HEK293 (cell line): ENCODE data around the gene EN2.
"Not testable (repeated sequence)": the region's sequence is repeated elsewhere in the genome, so short reads cannot be mapped to it uniquely, and the experiment has no call there.

Experiments
- GFI1B ChIP-seq: fragments of 450-650 bp; formaldehyde crosslinking; IDR thresholded peaks from 2 replicates; pipeline ENCODE4 v1.5.1; 2016; ENCODE audit warnings: missing biosample characterization, missing genetic modification characterization
- REST ChIP-seq: fragments of 450-650 bp; formaldehyde crosslinking; IDR thresholded peaks from 2 replicates; pipeline ENCODE4 v1.5.1; 2016; ENCODE audit warnings: missing biosample characterization, missing genetic modification characterization
- SETDB1 ChIP-seq: IDR thresholded peaks from one replicate; pipeline ENCODE4 v1.6.1; 2017; ENCODE audit warnings: mild to moderate bottlenecking, low read length, moderate library complexity, mixed read lengths; ENCODE audit not compliant: insufficient read length
- TSHZ1 ChIP-seq: fragments of 450-650 bp; formaldehyde crosslinking; IDR thresholded peaks from 2 replicates; pipeline ENCODE4 v1.5.1; 2016; ENCODE audit warnings: missing biosample characterization, missing genetic modification characterization, borderline replicate concordance
- YY1 ChIP-seq: fragments of 450-650 bp; formaldehyde crosslinking; IDR thresholded peaks from 2 replicates; pipeline ENCODE4 v1.5.1; 2018; ENCODE audit warnings: missing biosample characterization, missing genetic modification characterization
- ZBTB7A ChIP-seq: fragments of 450-650 bp; formaldehyde crosslinking; IDR thresholded peaks from 2 replicates; pipeline ENCODE4 v1.5.1; 2016; ENCODE audit warnings: low read depth, missing biosample characterization, missing genetic modification characterization
- ZNF114 ChIP-seq: fragments of 450-650 bp; formaldehyde crosslinking; IDR thresholded peaks from 2 replicates; pipeline ENCODE4 v1.5.0; 2017; ENCODE audit warnings: missing biosample characterization, missing genetic modification characterization
- ZNF510 ChIP-seq: fragments of 450-650 bp; formaldehyde crosslinking; IDR thresholded peaks from 2 replicates; pipeline ENCODE4 v1.5.1; 2018; ENCODE audit warnings: mild to moderate bottlenecking, missing genetic modification characterization, missing biosample characterization; ENCODE audit not compliant: insufficient replicate concordance
- ZNF629 ChIP-seq: fragments of 450-650 bp; formaldehyde crosslinking; IDR thresholded peaks from 2 replicates; pipeline ENCODE4 v1.5.1; 2017; ENCODE audit warnings: missing biosample characterization, missing genetic modification characterization
- TF ChIP-seq, protein P1 (sequence below): fragments of 450-650 bp; formaldehyde crosslinking; IDR thresholded peaks from 2 replicates; pipeline ENCODE4 v1.5.1; 2016; ENCODE audit warnings: missing biosample characterization, missing genetic modification characterization
- TF ChIP-seq, protein P2 (sequence below): fragments of 450-650 bp; formaldehyde crosslinking; IDR thresholded peaks from 2 replicates; pipeline ENCODE4; 2016; ENCODE audit warnings: missing biosample characterization, missing genetic modification characterization

GRCh38 chr7:155445606-155446005 lies 12.3 kb upstream of the EN2 start:
- TF ChIP-seq, protein P1, sequence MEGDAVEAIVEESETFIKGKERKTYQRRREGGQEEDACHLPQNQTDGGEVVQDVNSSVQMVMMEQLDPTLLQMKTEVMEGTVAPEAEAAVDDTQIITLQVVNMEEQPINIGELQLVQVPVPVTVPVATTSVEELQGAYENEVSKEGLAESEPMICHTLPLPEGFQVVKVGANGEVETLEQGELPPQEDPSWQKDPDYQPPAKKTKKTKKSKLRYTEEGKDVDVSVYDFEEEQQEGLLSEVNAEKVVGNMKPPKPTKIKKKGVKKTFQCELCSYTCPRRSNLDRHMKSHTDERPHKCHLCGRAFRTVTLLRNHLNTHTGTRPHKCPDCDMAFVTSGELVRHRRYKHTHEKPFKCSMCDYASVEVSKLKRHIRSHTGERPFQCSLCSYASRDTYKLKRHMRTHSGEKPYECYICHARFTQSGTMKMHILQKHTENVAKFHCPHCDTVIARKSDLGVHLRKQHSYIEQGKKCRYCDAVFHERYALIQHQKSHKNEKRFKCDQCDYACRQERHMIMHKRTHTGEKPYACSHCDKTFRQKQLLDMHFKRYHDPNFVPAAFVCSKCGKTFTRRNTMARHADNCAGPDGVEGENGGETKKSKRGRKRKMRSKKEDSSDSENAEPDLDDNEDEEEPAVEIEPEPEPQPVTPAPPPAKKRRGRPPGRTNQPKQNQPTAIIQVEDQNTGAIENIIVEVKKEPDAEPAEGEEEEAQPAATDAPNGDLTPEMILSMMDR (tag by site-specific recombination) = not testable (repeated sequence)
- not testable (repeated sequence) for TF ChIP-seq ZNF114 (tag by site-specific recombination); TSHZ1; ZBTB7A (tag by site-specific recombination); SETDB1; GFI1B (tag by site-specific recombination); ZNF629 (tag by site-specific recombination); REST (tag by site-specific recombination); ZNF510 (tag by site-specific recombination); YY1 (tag by site-specific recombination)
- TF ChIP-seq, protein P2, sequence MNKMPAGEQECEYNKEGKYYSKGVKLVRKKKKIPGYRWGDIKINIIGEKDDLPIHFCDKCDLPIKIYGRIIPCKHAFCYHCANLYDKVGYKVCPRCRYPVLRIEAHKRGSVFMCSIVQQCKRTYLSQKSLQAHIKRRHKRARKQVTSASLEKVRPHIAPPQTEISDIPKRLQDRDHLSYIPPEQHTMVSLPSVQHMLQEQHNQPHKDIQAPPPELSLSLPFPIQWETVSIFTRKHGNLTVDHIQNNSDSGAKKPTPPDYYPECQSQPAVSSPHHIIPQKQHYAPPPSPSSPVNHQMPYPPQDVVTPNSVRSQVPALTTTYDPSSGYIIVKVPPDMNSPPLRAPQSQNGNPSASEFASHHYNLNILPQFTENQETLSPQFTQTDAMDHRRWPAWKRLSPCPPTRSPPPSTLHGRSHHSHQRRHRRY (tag by site-specific recombination) = not testable (repeated sequence)
